CD4-positive, alpha-beta T cell (primary cell): Measurements from ENCODE around the gene FGGY. TPM values are rescaled to one million over a fixed set of nuclear protein-coding genes. Genes with fewer than 3 reads are reported as not detected.

Experiments
- ATAC-seq: fragments of 200-7000 bp; cut with Tn5 transposase; one replicate; pipeline ENCODE4 v1.10.0; 2022; ENCODE audit warnings: mild to moderate bottlenecking; ENCODE audit not compliant: poor library complexity
- CTCF ChIA-PET: fragments of 350-600 bp; sonication (Branson Sonifier 250); formaldehyde crosslinking; loops from one replicate; lab custom pipeline; 2021; ENCODE audit warnings: antibody characterized with exemption, inconsistent platforms; lab: Charles Lee
- POLR2A ChIA-PET: fragments of 350-600 bp; sonication (Branson Sonifier 250); formaldehyde crosslinking; loops from one replicate; lab custom pipeline; 2021; ENCODE audit warnings: antibody characterized with exemption, inconsistent platforms; lab: Charles Lee
- DNase-seq, 14 experiments: peaks; one replicate each; pipeline ENCODE4 v3.0.0-alpha.2; 2013 to 2020; ENCODE audit warnings: mixed read lengths in 2 of 14
- H3K27ac ChIP-seq, 2 donors: one replicate each; pipeline versions ENCODE4 v1.5.1 to v1.7.0; 2013; ENCODE audit warnings: low read length in 2 of 2, low read depth in 1 of 2, mild to moderate bottlenecking in 1 of 2
- H3K27me3 ChIP-seq, 2 experiments: 1 replicate in 1 of 2; 2 replicates in 1 of 2; pipeline versions ENCODE4 v1.6.1 to v1.7.0; 2013; ENCODE audit warnings: low read length in 2 of 2, control low read depth in 1 of 2, mild to moderate bottlenecking in 1 of 2, moderate library complexity in 1 of 2; ENCODE audit not compliant: insufficient read depth in 2 of 2, control insufficient read depth in 1 of 2
- H3K36me3 ChIP-seq: one replicate; pipeline ENCODE4 v1.6.1; 2013; ENCODE audit warnings: low read length, control low read depth; ENCODE audit not compliant: insufficient read depth
- H3K4me1 ChIP-seq: one replicate; pipeline ENCODE4 v1.6.1; 2013; ENCODE audit warnings: low read length, control low read depth; ENCODE audit not compliant: insufficient read depth
- H3K4me3 ChIP-seq: one replicate; pipeline ENCODE4 v1.5.1; 2013; ENCODE audit warnings: mild to moderate bottlenecking, low read length, moderate library complexity
- H3K9me3 ChIP-seq, 2 experiments: 1 replicate in 1 of 2; 2 replicates in 1 of 2; pipeline versions ENCODE4 v1.6.1 to v1.7.0; 2013; ENCODE audit warnings: low read length in 2 of 2, mild to moderate bottlenecking in 2 of 2, control low read depth in 1 of 2, moderate library complexity in 1 of 2; ENCODE audit not compliant: control insufficient read depth in 1 of 2, insufficient read depth in 1 of 2
- H3K27ac Mint-ChIP-seq: one replicate; pipeline ENCODE4 v1.8.0; 2020; ENCODE audit warnings: mixed read lengths
- H3K27me3 Mint-ChIP-seq: one replicate; pipeline ENCODE4 v1.8.0; 2021; ENCODE audit warnings: mixed read lengths
- H3K36me3 Mint-ChIP-seq: one replicate; pipeline ENCODE4 v1.8.0; 2021; ENCODE audit warnings: low read depth, mixed read lengths
- H3K4me1 Mint-ChIP-seq: one replicate; pipeline ENCODE4 v1.8.0; 2021; ENCODE audit warnings: low read depth, mixed read lengths
- H3K4me3 Mint-ChIP-seq: one replicate; pipeline ENCODE4 v1.8.0; 2020; ENCODE audit warnings: mild to moderate bottlenecking, mixed read lengths
- H3K9me3 Mint-ChIP-seq: one replicate; pipeline ENCODE4 v1.8.0; 2020; ENCODE audit warnings: mixed read lengths
- intact Hi-C, 2 experiments: fragments of 100-400 bp; cut with DNase I in 1 of 2; cut with micrococcal nuclease in 1 of 2; formaldehyde crosslinking; loops; one replicate each; pipeline versions ENCODE4 v1.15.1 to v1.9.0; 2023 to 2025; cut with DNase I, micrococcal nuclease
- total RNA-seq, 174 experiments: library from RNA in 2 of 174; stranded (reverse) in 2 of 174; gene quantifications; one replicate each; pipeline ENCODE4 v1.2.3 and lab custom pipeline; 2021 to 2026
- TF ChIP-seq, protein P1 (sequence below): fragments of 200-600 bp; IDR thresholded peaks from one replicate; pipeline ENCODE4 v1.8.0; 2022; ENCODE audit warnings: antibody characterized with exemption, mild to moderate bottlenecking

Gene FGGY
- total RNA-seq, 2 experiments from 2014 or later: 9.5 to 10.0 TPM

DNA sequence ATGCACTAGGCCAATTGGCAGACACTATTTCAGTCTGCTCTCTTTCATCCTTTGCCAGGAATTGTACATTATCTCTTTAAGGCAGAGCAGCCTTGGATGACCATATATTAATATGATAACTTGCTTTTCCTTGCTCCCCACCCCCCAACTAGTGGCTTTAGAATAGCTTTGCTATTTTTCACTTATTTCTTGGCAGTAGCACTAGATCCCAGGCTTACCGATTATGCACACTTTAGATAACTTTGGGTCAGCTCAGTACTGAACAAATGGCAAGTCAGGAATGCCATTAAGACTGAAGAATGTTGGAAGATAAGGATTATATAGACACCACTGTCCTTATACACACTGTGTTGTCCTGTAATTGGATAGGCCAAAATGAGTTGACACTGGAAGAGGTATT lies 146.4 kb downstream of the FGGY start:
- no peaks in the 10 kb centered on the region for H3K4me1 Mint-ChIP-seq
- ChIA-PET CTCF (no interaction called here), POLR2A (no interaction called here)
- Histone ChIP-seq H3K9me3 (no peaks in the 10 kb centered on the region), H3K27ac (no peak overlapping the region), H3K36me3 (no peaks in the 10 kb centered on the region), H3K27me3 (no peaks in the 10 kb centered on the region), H3K4me3 (no peak overlapping the region), H3K4me1 (no peaks in the 10 kb centered on the region)
- no peak overlapping the region for H3K4me3 Mint-ChIP-seq
- no peaks in the 10 kb centered on the region for H3K36me3 Mint-ChIP-seq
- H3K9me3 Mint-ChIP-seq: no peaks in the 10 kb centered on the region
- H3K27me3 Mint-ChIP-seq: no peaks in the 10 kb centered on the region
- intact Hi-C loops: no loop called here
- DNase-seq: no peak
- ATAC-seq: no peak
- no peak overlapping the region for H3K27ac Mint-ChIP-seq
- TF ChIP-seq, protein P1, sequence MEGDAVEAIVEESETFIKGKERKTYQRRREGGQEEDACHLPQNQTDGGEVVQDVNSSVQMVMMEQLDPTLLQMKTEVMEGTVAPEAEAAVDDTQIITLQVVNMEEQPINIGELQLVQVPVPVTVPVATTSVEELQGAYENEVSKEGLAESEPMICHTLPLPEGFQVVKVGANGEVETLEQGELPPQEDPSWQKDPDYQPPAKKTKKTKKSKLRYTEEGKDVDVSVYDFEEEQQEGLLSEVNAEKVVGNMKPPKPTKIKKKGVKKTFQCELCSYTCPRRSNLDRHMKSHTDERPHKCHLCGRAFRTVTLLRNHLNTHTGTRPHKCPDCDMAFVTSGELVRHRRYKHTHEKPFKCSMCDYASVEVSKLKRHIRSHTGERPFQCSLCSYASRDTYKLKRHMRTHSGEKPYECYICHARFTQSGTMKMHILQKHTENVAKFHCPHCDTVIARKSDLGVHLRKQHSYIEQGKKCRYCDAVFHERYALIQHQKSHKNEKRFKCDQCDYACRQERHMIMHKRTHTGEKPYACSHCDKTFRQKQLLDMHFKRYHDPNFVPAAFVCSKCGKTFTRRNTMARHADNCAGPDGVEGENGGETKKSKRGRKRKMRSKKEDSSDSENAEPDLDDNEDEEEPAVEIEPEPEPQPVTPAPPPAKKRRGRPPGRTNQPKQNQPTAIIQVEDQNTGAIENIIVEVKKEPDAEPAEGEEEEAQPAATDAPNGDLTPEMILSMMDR: no peak

DNA sequence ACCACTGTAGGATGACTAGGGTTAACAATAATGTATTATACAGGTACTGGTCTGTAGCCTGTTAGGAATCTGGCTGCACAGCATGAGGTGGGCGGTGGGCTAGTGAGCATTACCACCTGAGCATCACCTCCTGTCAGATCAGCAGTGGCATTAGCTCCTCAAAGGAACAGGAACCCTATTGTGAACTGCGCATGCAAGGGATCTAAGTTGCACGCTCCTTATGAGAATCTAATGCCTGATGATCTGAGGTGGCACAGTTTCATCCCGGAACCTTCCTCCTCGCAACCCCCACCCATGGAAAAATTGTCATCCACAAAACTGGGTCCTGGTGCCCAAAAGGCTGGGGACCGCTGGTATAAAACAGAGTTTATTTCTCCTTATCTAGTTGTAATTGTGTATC lies 147.6 kb downstream of the FGGY start:
- Histone ChIP-seq H3K4me1 (no peaks in the 10 kb centered on the region), H3K27me3 (no peaks in the 10 kb centered on the region), H3K27ac (no peak overlapping the region), H3K9me3 (no peaks in the 10 kb centered on the region), H3K36me3 (no peaks in the 10 kb centered on the region), H3K4me3 (no peak overlapping the region)
- ChIA-PET CTCF (no interaction called here), POLR2A (no interaction called here)
- TF ChIP-seq, protein P1: no peak
- Mint-ChIP-seq H3K27ac (no peak overlapping the region), H3K4me1 (no peaks in the 10 kb centered on the region), H3K9me3 (no peaks in the 10 kb centered on the region), H3K4me3 (no peak overlapping the region), H3K27me3 (no peaks in the 10 kb centered on the region), H3K36me3 (no peaks in the 10 kb centered on the region)
- DNase-seq: no peak
- intact Hi-C loops: no loop called here
- ATAC-seq: no peak

DNA sequence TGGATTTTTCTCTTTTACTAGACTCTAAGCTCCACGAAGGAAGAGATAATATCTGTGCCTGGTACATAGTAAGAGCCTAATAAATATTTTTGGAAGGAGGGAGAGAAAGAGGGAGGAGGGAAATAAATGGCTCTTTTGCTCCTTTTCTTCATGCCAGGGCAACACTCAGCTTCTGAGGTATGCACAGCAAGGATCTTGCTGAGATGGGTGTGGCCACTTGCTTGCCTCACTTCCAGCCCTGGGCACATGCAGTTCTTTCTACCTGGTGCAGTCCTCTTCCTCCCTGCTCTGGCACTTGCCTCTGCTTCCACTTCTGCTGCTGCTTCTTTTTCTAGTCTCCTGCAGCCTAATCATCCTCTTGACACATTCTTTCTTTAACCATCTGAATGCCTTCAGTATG lies 148.1 kb downstream of the FGGY start:
- ATAC-seq (no peak), DNase-seq (no peak)
- H3K36me3 Mint-ChIP-seq: no peaks in the 10 kb centered on the region
- Histone ChIP-seq H3K36me3 (no peaks in the 10 kb centered on the region), H3K9me3 (no peaks in the 10 kb centered on the region), H3K27ac (no peak overlapping the region), H3K27me3 (no peaks in the 10 kb centered on the region), H3K4me1 (no peaks in the 10 kb centered on the region), H3K4me3 (no peak overlapping the region)
- ChIA-PET CTCF (no interaction called here), POLR2A (no interaction called here)
- H3K27ac Mint-ChIP-seq: no peak overlapping the region
- H3K4me1 Mint-ChIP-seq: no peaks in the 10 kb centered on the region
- intact Hi-C loops: no loop called here
- H3K4me3 Mint-ChIP-seq: no peak overlapping the region
- H3K9me3 Mint-ChIP-seq: no peaks in the 10 kb centered on the region
- TF ChIP-seq, protein P1: no peak
- H3K27me3 Mint-ChIP-seq: no peaks in the 10 kb centered on the region
